Endothelial cell of umbilical vein (primary cell): Measurements from ENCODE around the gene ARHGEF39. TPM values are rescaled to one million over a fixed set of nuclear protein-coding genes. Genes with fewer than 3 reads are reported as not detected.

Experiments
- BruUV-seq: library from RNA; stranded (reverse); fragments of 400-500 nt; replicated peaks from 2 replicates; lab custom pipeline; 2021; lab: Mats Ljungman, UMichigan
- CTCF ChIA-PET: fragments of 300-600, 350-600 bp; sonication (Branson Sonifier 250); formaldehyde crosslinking; loops from one replicate; lab custom pipeline; 2021; ENCODE audit warnings: antibody characterized with exemption, inconsistent platforms; lab: Charles Lee
- POLR2A ChIA-PET: fragments of 300-600, 350-600 bp; sonication (Branson Sonifier 250); formaldehyde crosslinking; loops from one replicate; lab custom pipeline; 2021; ENCODE audit warnings: antibody characterized with exemption, inconsistent platforms; lab: Charles Lee
- DNase-seq: peaks from one replicate; pipeline ENCODE4 v3.0.0-alpha.2; 2011; ENCODE audit warnings: low read depth, low spot score
- FAIRE-seq: peaks from 2 replicates; lab custom pipeline; 2011; peaks lifted over from hg19 to GRCh38; lab: Jason Lieb, UNC
- H2AFZ ChIP-seq: 2 replicates; pipeline ENCODE4 v1.6.0; 2012; ENCODE audit warnings: low read depth, low read length, control low read depth, inconsistent platforms
- H3K27ac ChIP-seq: 2 replicates; pipeline ENCODE4 v1.5.1; 2011; ENCODE audit warnings: low read depth, mild to moderate bottlenecking, control low read depth, low read length, moderate library complexity; ENCODE audit not compliant: insufficient read depth
- H3K27me3 ChIP-seq, 2 experiments: 2 replicates each; pipeline versions ENCODE4 v1.6.0 to v1.6.1; 2011; ENCODE audit warnings: low read length in 2 of 2, mixed read lengths in 1 of 2; ENCODE audit not compliant: control insufficient read depth in 2 of 2, insufficient read depth in 2 of 2
- H3K36me3 ChIP-seq, 2 experiments: 2 replicates in 1 of 2; 3 replicates in 1 of 2; pipeline ENCODE4 v1.5.1; 2011; ENCODE audit warnings: low read length in 2 of 2, mild to moderate bottlenecking in 1 of 2, moderate library complexity in 1 of 2; ENCODE audit not compliant: control insufficient read depth in 2 of 2, insufficient read depth in 2 of 2; ENCODE audit errors: extremely low read depth in 1 of 2
- H3K4me1 ChIP-seq: 3 replicates; pipeline ENCODE4 v1.5.1; 2011; ENCODE audit warnings: mild to moderate bottlenecking, low read length; ENCODE audit not compliant: control insufficient read depth, insufficient read depth; ENCODE audit errors: extremely low read depth
- H3K4me2 ChIP-seq: 2 replicates; pipeline ENCODE4 v1.6.1; 2011; ENCODE audit warnings: low read length, control low read depth, mixed read lengths; ENCODE audit not compliant: insufficient read depth
- H3K4me3 ChIP-seq, 3 experiments: fragments of 200-600 bp in 1 of 3; sonication (generic), shearing (Covaris generic) in 1 of 3; replicated peaks in 1 of 3; 2 replicates each; pipeline ENCODE4 v1.5.1; 2011 to 2016; ENCODE audit warnings: control low read depth in 3 of 3, low read length in 3 of 3, mild to moderate bottlenecking in 2 of 3, inconsistent platforms in 1 of 3, low read depth in 1 of 3, moderate library complexity in 1 of 3; ENCODE audit not compliant: insufficient read depth in 1 of 3
- H3K79me2 ChIP-seq: 2 replicates; pipeline ENCODE4 v1.6.0; 2012; ENCODE audit warnings: low read length, inconsistent platforms; ENCODE audit not compliant: control insufficient read depth, insufficient read depth
- H3K9ac ChIP-seq: replicated peaks from 2 replicates; pipeline ENCODE3; 2011; ENCODE audit warnings: low read length, control low read depth; ENCODE audit not compliant: insufficient read depth; ENCODE audit errors: extremely low read depth
- H3K9me1 ChIP-seq: replicated peaks from 3 replicates; pipeline ENCODE4 v1.6.0; 2011; ENCODE audit warnings: mild to moderate bottlenecking, low read length; ENCODE audit not compliant: control insufficient read depth, insufficient read depth; ENCODE audit errors: extremely low read depth
- H3K9me3 ChIP-seq: replicated peaks from 2 replicates; pipeline ENCODE4 v1.5.1; 2012; ENCODE audit warnings: low read length, inconsistent platforms; ENCODE audit not compliant: control insufficient read depth, insufficient read depth
- H4K20me1 ChIP-seq: replicated peaks from 2 replicates; pipeline ENCODE3; 2011; ENCODE audit warnings: mild to moderate bottlenecking, low read length; ENCODE audit not compliant: control insufficient read depth, insufficient read depth; ENCODE audit errors: extremely low read depth
- EZH2 ChIP-seq: IDR thresholded peaks from 2 replicates; pipeline ENCODE4 v1.6.1; 2012; ENCODE audit warnings: borderline replicate concordance, low read depth, mild to moderate bottlenecking, moderate library complexity, low read length, inconsistent platforms; ENCODE audit not compliant: severe bottlenecking
- FOS ChIP-seq: IDR thresholded peaks from 2 replicates; pipeline ENCODE4 v1.6.1; 2011; ENCODE audit warnings: mild to moderate bottlenecking, low read length, moderate library complexity, borderline replicate concordance; ENCODE audit not compliant: insufficient read depth
- GATA2 ChIP-seq: IDR thresholded peaks from 2 replicates; pipeline ENCODE4 v1.7.0; 2011; ENCODE audit warnings: low read depth, mild to moderate bottlenecking, moderate library complexity, mixed read lengths, low read length; ENCODE audit not compliant: insufficient read length, insufficient read depth
- JUN ChIP-seq: IDR thresholded peaks from 2 replicates; pipeline ENCODE4 v1.6.1; 2011; ENCODE audit warnings: borderline replicate concordance, low read depth; ENCODE audit not compliant: insufficient read length, insufficient read depth
- MYC ChIP-seq: IDR thresholded peaks from one replicate; pipeline ENCODE4 v1.6.1; 2011; ENCODE audit warnings: mild to moderate bottlenecking, low read depth, low read length
- POLR2A ChIP-seq: IDR thresholded peaks from 2 replicates; pipeline ENCODE4 v1.6.1; 2012; ENCODE audit warnings: low read depth, mild to moderate bottlenecking, control low read depth, low read length
- POLR2AphosphoS5 ChIP-seq: IDR thresholded peaks from 2 replicates; pipeline ENCODE4 v1.6.1; 2012; ENCODE audit warnings: low read depth, mild to moderate bottlenecking, control low read depth, low read length, moderate library complexity; ENCODE audit not compliant: insufficient read depth
- dilution Hi-C: fragments of 300-500 bp; cut with MboI; formaldehyde crosslinking; loops from one replicate; pipeline ENCODE4 v1.15.0; 2019; ENCODE audit warnings: low sequenced_read_pairs; ENCODE audit not compliant: extremely low pct_ligation_motif_present
- intact Hi-C: fragments of 100-400 bp; cut with micrococcal nuclease; formaldehyde crosslinking; loops from one replicate; pipeline ENCODE4 v1.10.0; 2022
- polyA plus RNA-seq, 4 experiments: library from polyadenylated mRNA; depleted of rRNA in 3 of 4; stranded (reverse) in 3 of 4; unstranded in 1 of 4; fragments of >200 nt; gene quantifications; 2 replicates each; pipeline versions ENCODE4 v1.2.1 to v1.2.3, GENCODE V29; 2011 to 2012; ENCODE audit warnings: missing spikeins in 1 of 4
- total RNA-seq: library from RNA; stranded (reverse); gene quantifications from 2 replicates; pipeline ENCODE4 v1.2.3, GENCODE V29; 2021
- TF ChIP-seq, protein P1 (sequence below): IDR thresholded peaks from 2 replicates; pipeline ENCODE4 v1.6.1; 2011; ENCODE audit not compliant: insufficient read depth, insufficient read length
- TF ChIP-seq, protein P2 (sequence below), 2 donors: IDR thresholded peaks; 1 replicate in 1 of 2; 2 replicates in 1 of 2; pipeline ENCODE4 v1.5.1; 2011; ENCODE audit warnings: low read length in 2 of 2, mild to moderate bottlenecking in 2 of 2, moderate library complexity in 2 of 2, control low read depth in 1 of 2, inconsistent platforms in 1 of 2, low read depth in 1 of 2; ENCODE audit not compliant: insufficient read depth in 1 of 2; ENCODE audit errors: extremely low read depth in 1 of 2

The ARHGEF39 gene
- total and polyA plus RNA-seq, 2 donors (not counting 3 experiments of a cell fraction or from before 2014, with no cell fraction given), result 4.7 to 6.5 TPM

DNA sequence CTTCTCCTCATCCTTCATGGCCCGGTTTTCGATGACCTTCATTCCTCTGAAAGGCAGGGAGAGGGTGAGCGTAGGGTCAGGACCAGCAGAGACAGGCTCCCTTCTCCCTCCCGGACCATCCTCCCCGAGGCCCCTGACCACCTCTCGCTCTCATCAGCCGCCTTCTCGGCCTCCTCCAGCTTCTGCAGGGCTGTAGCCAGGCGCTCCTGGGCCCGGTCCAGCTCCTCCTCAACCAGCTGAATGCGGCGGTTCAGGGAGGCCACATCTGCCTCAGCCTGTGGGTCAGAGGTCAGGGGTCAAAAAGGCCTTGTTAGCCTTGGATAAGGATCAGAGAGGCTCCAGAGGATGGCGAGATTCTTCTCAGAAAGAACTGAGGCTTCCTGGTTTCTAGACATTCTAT lies 20.5 kb upstream of the ARHGEF39 start:
- no TSS peak for BruUV-seq
- ChIA-PET CTCF (interaction anchor here (1.0 to 4.1 kb wide), 2 partner anchors 9 to 11 kb away, joined by 4 to 26 read pairs; no protein-coding TSS in a partner anchor), POLR2A (no interaction called here)
- dilution Hi-C loops, result no loop called here
- Histone ChIP-seq H3K9ac (no peak overlapping the region), H3K9me1 (no peaks in the 10 kb centered on the region), H2AFZ (no peak overlapping the region), H3K27me3 (no peaks in the 10 kb centered on the region), H3K27ac (no peak overlapping the region), H3K9me3 (no peaks in the 10 kb centered on the region), H3K4me3 (no peak overlapping the region), H3K79me2 (peaks cover 36% of the 10 kb centered on the region), H4K20me1 (no peaks in the 10 kb centered on the region), H3K4me1 (peaks cover 24% of the 10 kb centered on the region), H3K4me2 (no peak overlapping the region), H3K36me3 (peaks cover 8 to 26% of the 10 kb centered on the region in 2 experiments)
- no peak for FAIRE-seq
- intact Hi-C loops, result no loop called here
- TF ChIP-seq EZH2, result no peak
- TF ChIP-seq, protein P1, sequence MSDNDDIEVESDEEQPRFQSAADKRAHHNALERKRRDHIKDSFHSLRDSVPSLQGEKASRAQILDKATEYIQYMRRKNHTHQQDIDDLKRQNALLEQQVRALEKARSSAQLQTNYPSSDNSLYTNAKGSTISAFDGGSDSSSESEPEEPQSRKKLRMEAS, result no peak
- TF ChIP-seq JUN, result no peak
- TF ChIP-seq MYC, result no peak
- TF ChIP-seq GATA2, result no peak
- TF ChIP-seq, protein P2, sequence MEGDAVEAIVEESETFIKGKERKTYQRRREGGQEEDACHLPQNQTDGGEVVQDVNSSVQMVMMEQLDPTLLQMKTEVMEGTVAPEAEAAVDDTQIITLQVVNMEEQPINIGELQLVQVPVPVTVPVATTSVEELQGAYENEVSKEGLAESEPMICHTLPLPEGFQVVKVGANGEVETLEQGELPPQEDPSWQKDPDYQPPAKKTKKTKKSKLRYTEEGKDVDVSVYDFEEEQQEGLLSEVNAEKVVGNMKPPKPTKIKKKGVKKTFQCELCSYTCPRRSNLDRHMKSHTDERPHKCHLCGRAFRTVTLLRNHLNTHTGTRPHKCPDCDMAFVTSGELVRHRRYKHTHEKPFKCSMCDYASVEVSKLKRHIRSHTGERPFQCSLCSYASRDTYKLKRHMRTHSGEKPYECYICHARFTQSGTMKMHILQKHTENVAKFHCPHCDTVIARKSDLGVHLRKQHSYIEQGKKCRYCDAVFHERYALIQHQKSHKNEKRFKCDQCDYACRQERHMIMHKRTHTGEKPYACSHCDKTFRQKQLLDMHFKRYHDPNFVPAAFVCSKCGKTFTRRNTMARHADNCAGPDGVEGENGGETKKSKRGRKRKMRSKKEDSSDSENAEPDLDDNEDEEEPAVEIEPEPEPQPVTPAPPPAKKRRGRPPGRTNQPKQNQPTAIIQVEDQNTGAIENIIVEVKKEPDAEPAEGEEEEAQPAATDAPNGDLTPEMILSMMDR (IDR thresholded peaks at IDR 0.05; ENCODE audit: extremely low read depth in 1 of 2, insufficient read depth in 1 of 2, low read depth in 1 of 2, low read length in 2 of 2), result no peak
- TF ChIP-seq FOS, result no peak
- no peak for TF ChIP-seq POLR2AphosphoS5
- no peak for TF ChIP-seq POLR2A
- DNase-seq, result no peak
